Neuronal stem cell (in vitro differentiated cells): ENCODE measurements around the gene CMTM3.
A peak's percentile ranks its signal among the peaks of the same experiment; 100 is the strongest.
"Not testable (repeated sequence)": the region's sequence is repeated elsewhere in the genome, so short reads cannot be mapped to it uniquely, and the experiment has no call there.

ENCODE experiments used
- DNase-seq: peaks from one replicate; pipeline ENCODE4 v3.0.0-alpha.2; 2013; ENCODE audit warnings: low spot score
- H2AFZ ChIP-seq: one replicate; pipeline ENCODE4 v1.6.1; 2013; ENCODE audit warnings: mild to moderate bottlenecking, low read length, inconsistent platforms
- H2AK5ac ChIP-seq: 2 replicates; pipeline ENCODE4 v1.6.1; 2013; ENCODE audit warnings: low read depth, mild to moderate bottlenecking, inconsistent platforms, low read length, moderate library complexity, mixed read lengths
- H2BK120ac ChIP-seq: 2 replicates; pipeline ENCODE4 v1.6.1; 2013; ENCODE audit warnings: low read depth, mild to moderate bottlenecking, inconsistent platforms, low read length, moderate library complexity, mixed read lengths
- H2BK12ac ChIP-seq: one replicate; pipeline ENCODE4 v1.6.1; 2013; ENCODE audit warnings: low read length, inconsistent platforms
- H2BK15ac ChIP-seq: 2 replicates; pipeline ENCODE4 v1.6.1; 2013; ENCODE audit warnings: mild to moderate bottlenecking, low read length, inconsistent platforms, mixed read lengths
- H2BK5ac ChIP-seq: one replicate; pipeline ENCODE4 v1.6.1; 2013; ENCODE audit warnings: inconsistent platforms, mild to moderate bottlenecking, low read length, moderate library complexity
- H3K14ac ChIP-seq: one replicate; pipeline ENCODE4 v1.6.1; 2013; ENCODE audit warnings: low read length, inconsistent platforms
- H3K18ac ChIP-seq: 2 replicates; pipeline ENCODE4 v1.6.1; 2013; ENCODE audit warnings: low read length, inconsistent platforms
- H3K23ac ChIP-seq: 2 replicates; pipeline ENCODE4 v1.6.1; 2013; ENCODE audit warnings: low read depth, mild to moderate bottlenecking, mixed read lengths, low read length, inconsistent platforms; ENCODE audit not compliant: poor library complexity
- H3K27ac ChIP-seq: replicated peaks from 3 replicates; pipeline ENCODE4 v1.5.1; 2013; ENCODE audit warnings: low read length, inconsistent platforms
- H3K27me3 ChIP-seq, 3 experiments: 2 replicates each; pipeline ENCODE4 v1.6.1; 2013; ENCODE audit warnings: low read length in 3 of 3, mild to moderate bottlenecking in 2 of 3, inconsistent platforms in 1 of 3, low read depth in 1 of 3, mixed read lengths in 1 of 3, moderate library complexity in 1 of 3; ENCODE audit not compliant: control insufficient read depth in 3 of 3, insufficient read depth in 3 of 3
- H3K36me3 ChIP-seq, 2 donors: replicated peaks in 1 of 2; 2 replicates each; pipeline ENCODE4 v1.6.1; 2013; ENCODE audit warnings: low read length in 2 of 2; ENCODE audit not compliant: control insufficient read depth in 2 of 2, insufficient read depth in 2 of 2
- H3K4ac ChIP-seq: 2 replicates; pipeline ENCODE4 v1.6.1; 2013; ENCODE audit warnings: inconsistent platforms, mild to moderate bottlenecking, low read length, moderate library complexity
- H3K4me1 ChIP-seq, 2 donors: 1 replicate in 1 of 2; 2 replicates in 1 of 2; pipeline ENCODE4 v1.6.1; 2013; ENCODE audit warnings: low read length in 2 of 2, low read depth in 1 of 2; ENCODE audit not compliant: control insufficient read depth in 2 of 2, insufficient read depth in 1 of 2
- H3K4me2 ChIP-seq: one replicate; pipeline ENCODE4 v1.6.1; 2013; ENCODE audit warnings: mild to moderate bottlenecking, low read length, inconsistent platforms; ENCODE audit not compliant: insufficient read depth, poor library complexity, severe bottlenecking
- H3K4me3 ChIP-seq, 2 donors: 2 replicates each; pipeline ENCODE4 v1.5.1; 2013; ENCODE audit warnings: low read length in 2 of 2, mild to moderate bottlenecking in 2 of 2, inconsistent platforms in 1 of 2, moderate library complexity in 1 of 2
- H3K79me1 ChIP-seq: one replicate; pipeline ENCODE4 v1.6.1; 2013; ENCODE audit warnings: low read depth, mild to moderate bottlenecking, inconsistent platforms, low read length, moderate library complexity
- H3K9ac ChIP-seq: one replicate; pipeline ENCODE4 v1.6.1; 2013; ENCODE audit warnings: mild to moderate bottlenecking, low read depth, low read length, inconsistent platforms; ENCODE audit not compliant: poor library complexity
- H3K9me3 ChIP-seq, 2 donors: replicated peaks in 1 of 2; 2 replicates each; pipeline versions ENCODE3 to v1.6.1; 2013; ENCODE audit warnings: low read length in 2 of 2, mild to moderate bottlenecking in 2 of 2, inconsistent platforms in 1 of 2, low read depth in 1 of 2, mixed read lengths in 1 of 2, moderate library complexity in 1 of 2; ENCODE audit not compliant: control insufficient read depth in 2 of 2, insufficient read depth in 1 of 2
- H4K8ac ChIP-seq: one replicate; pipeline ENCODE4 v1.6.1; 2013; ENCODE audit warnings: low read depth, mild to moderate bottlenecking, inconsistent platforms, low read length, moderate library complexity
- H4K91ac ChIP-seq: one replicate; pipeline ENCODE4 v1.6.1; 2013; ENCODE audit warnings: low read length, low read depth, mild to moderate bottlenecking, inconsistent platforms; ENCODE audit not compliant: poor library complexity
- WGBS, 2 donors: extraction: QIAGEN DNeasy Blood & Tissue Kit; methylation state at CpG; one replicate each; pipeline ENCODE4 v1.1.7; 2013; ENCODE audit warnings: missing lambda C conversion rate in 2 of 2, mixed read lengths in 1 of 2; ENCODE audit not compliant: insufficient read length in 2 of 2, insufficient replicate concordance in 1 of 2; ENCODE audit errors: extremely low coverage in 2 of 2; 5-methylcytosine and 5-hydroxymethylcytosine counted together

The CMTM3 gene

DNA sequence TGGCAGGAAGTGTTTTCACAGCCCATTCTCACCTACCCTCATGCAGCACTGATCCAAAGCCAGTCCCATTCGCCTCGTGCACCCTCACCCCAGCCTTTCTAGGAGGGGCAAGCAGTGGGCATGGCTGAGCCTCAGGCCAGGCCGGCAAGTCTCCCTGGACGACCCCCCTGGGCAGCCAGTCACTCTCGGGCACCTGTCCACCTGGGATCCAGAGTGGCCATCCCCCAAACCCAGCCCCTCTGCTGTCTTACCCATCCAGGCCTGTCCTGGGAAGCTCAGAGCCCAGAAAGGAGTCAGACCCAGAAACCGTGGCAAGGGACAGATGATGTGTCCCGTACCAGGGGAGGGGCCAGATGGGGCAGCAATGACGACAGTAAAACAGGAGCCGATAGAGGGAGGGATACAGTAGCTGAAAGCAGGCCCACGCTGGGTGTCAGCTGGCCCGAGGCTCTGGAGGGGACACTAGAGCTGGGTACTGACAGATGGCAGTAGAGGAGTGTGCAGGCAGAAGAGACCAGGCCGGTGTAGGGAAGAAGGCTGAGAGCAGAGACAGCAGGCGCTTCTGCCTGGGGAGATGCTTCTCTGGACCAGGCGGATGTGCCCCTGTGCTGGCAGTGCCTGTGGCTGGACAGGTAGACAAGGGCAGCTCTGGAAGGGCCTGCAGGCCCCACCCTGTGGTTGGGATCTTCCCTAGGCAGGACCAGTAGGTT lies 5.8 kb downstream of the CMTM3 start:
- H2BK15ac ChIP-seq: no peak overlapping the region
- no peak overlapping the region for H3K4ac ChIP-seq
- H2BK12ac ChIP-seq: no peak overlapping the region
- no peak overlapping the region for H4K8ac ChIP-seq
- WGBS, 2 donors: no CpG with 5 or more reads among the region's 14 CpGs
- H3K27ac ChIP-seq: no peak overlapping the region
- peak overlapping the region; percentile 34 for H3K9ac ChIP-seq
- H2BK5ac ChIP-seq: no peak overlapping the region
- no peaks in the 10 kb centered on the region for H3K27me3 ChIP-seq
- no peak overlapping the region for H2AK5ac ChIP-seq
- no peak overlapping the region for H3K18ac ChIP-seq
- peak overlapping the region; percentile 47 for H3K23ac ChIP-seq
- H2AFZ ChIP-seq: no peak overlapping the region
- peaks cover 53 to 87% of the 10 kb centered on the region in 2 donors for H3K36me3 ChIP-seq
- H3K9me3 ChIP-seq: peaks cover 11 to 18% of the 10 kb centered on the region in 2 donors
- H3K79me1 ChIP-seq: peaks cover 28% of the 10 kb centered on the region
- H3K14ac ChIP-seq: no peak overlapping the region
- H4K91ac ChIP-seq: no peak overlapping the region
- no peak for DNase-seq
- no peak overlapping the region for H3K4me2 ChIP-seq
- no peak overlapping the region for H3K4me3 ChIP-seq
- H3K4me1 ChIP-seq: peaks cover 12 to 16% of the 10 kb centered on the region in 2 donors
- H2BK120ac ChIP-seq: no peak overlapping the region

DNA sequence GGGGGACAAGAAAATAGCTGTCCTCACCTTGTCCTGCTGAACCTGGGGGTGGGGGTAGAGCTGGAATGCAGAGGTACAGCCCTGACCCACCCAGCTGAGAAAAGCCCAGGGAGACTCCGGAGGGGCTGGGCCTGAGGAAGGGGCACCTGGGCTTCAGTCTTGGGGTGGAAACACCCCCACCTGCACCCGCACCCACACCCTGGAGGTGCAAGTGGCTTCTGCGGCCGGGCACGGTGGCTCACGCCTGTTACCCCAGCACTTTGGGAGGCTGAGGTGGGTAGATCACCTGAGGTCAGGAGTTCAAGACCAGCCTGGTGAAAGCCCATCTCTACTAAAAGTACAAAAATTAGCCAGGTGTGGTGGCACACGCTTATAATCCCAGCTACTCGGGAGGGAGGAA lies 7.4 kb downstream of the CMTM3 start:
- not testable (repeated sequence) for H3K27me3 ChIP-seq, H2BK120ac ChIP-seq, H4K8ac ChIP-seq, H2BK5ac ChIP-seq, H3K23ac ChIP-seq, H3K27ac ChIP-seq, H3K18ac ChIP-seq, H2AFZ ChIP-seq, H3K4ac ChIP-seq, H2BK15ac ChIP-seq, H3K9ac ChIP-seq, H3K14ac ChIP-seq, H2AK5ac ChIP-seq, H4K91ac ChIP-seq, H3K4me2 ChIP-seq, DNase-seq, H3K4me3 ChIP-seq, H2BK12ac ChIP-seq
- no CpG with 5 or more reads among the region's 8 CpGs for WGBS, 2 donors
- peaks cover 19% of the 10 kb centered on the region for H3K79me1 ChIP-seq
- peaks cover 6 to 11% of the 10 kb centered on the region in 2 donors for H3K4me1 ChIP-seq
- H3K9me3 ChIP-seq: peaks cover 11 to 18% of the 10 kb centered on the region in 2 donors
- H3K36me3 ChIP-seq: peaks cover 53 to 87% of the 10 kb centered on the region in 2 donors

DNA sequence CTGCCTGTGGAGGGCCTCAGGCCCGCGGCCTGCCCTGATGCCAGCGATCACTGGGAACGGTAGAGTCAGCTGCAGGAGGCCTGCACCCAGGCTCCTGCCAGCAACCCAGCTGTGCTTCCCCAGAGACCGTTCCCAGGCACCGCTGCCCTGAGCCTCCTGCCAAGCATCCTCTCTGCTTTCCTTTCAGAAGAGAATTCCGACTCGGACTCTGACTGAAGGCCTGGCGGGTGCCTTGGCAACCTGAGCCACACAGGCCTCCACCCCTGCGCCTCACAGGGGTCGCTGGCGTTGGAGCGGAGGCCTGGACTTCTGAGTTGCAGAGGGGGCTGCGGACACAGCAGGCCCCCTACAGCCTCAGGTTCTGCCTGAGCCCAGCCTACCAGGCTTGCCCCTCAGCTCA lies 7.9 kb downstream of the CMTM3 start:
- Histone ChIP-seq H2AK5ac (no peak overlapping the region), H4K91ac (no peak overlapping the region), H3K4me2 (no peak overlapping the region), H3K14ac (no peak overlapping the region), H3K27me3 (no peaks in the 10 kb centered on the region), H2AFZ (no peak overlapping the region), H3K9me3 (peaks cover 11 to 18% of the 10 kb centered on the region in 2 donors), H3K9ac (no peak overlapping the region), H2BK120ac (no peak overlapping the region), H2BK12ac (no peak overlapping the region), H3K36me3 (peaks cover 51 to 82% of the 10 kb centered on the region in 2 donors), H3K4me1 (peaks cover 6 to 11% of the 10 kb centered on the region in 2 donors), H3K23ac (peak overlapping the region; percentile 87), H3K79me1 (peaks cover 16% of the 10 kb centered on the region), H3K4ac (no peak overlapping the region), H4K8ac (no peak overlapping the region), H2BK5ac (no peak overlapping the region), H3K18ac (no peak overlapping the region), H3K27ac (no peak overlapping the region), H2BK15ac (no peak overlapping the region), H3K4me3 (no peak overlapping the region)
- no CpG with 5 or more reads among the region's 14 CpGs for WGBS, 2 donors
- no peak for DNase-seq

- Histone ChIP-seq H3K14ac (no peak overlapping the region), H3K36me3 (peaks cover 42 to 73% of the 10 kb centered on the region in 2 donors), H3K4ac (no peak overlapping the region), H2AFZ (no peak overlapping the region), H4K8ac (no peak overlapping the region), H3K23ac (no peak overlapping the region), H2BK5ac (no peak overlapping the region), H4K91ac (no peak overlapping the region), H3K27ac (no peak overlapping the region), H2BK120ac (no peak overlapping the region), H3K18ac (no peak overlapping the region), H2BK12ac (no peak overlapping the region), H3K4me2 (no peak overlapping the region), H3K9me3 (peaks cover 11 to 18% of the 10 kb centered on the region in 2 donors), H3K4me1 (peaks cover 0 to 2% of the 10 kb centered on the region in 2 donors), H2BK15ac (no peak overlapping the region), H2AK5ac (no peak overlapping the region), H3K27me3 (no peaks in the 10 kb centered on the region), H3K9ac (no peak overlapping the region), H3K4me3 (no peak overlapping the region), H3K79me1 (peaks cover 10% of the 10 kb centered on the region)
- WGBS, 2 donors: no CpG with 5 or more reads among the region's 12 CpGs
- no peak for DNase-seq
These were observed 9.8 kb downstream of the CMTM3 start for GRCh38 chr16:66614161-66614802.
